ENCODE measurements around the gene RASA3. TPM values are rescaled to one million over a fixed set of nuclear protein-coding genes. Genes with fewer than 3 reads are reported as not detected.

The RASA3 gene
- total and polyA plus RNA-seq, 7 donors = 4.2 to 22.4 (median 16.9) TPM

DNA sequence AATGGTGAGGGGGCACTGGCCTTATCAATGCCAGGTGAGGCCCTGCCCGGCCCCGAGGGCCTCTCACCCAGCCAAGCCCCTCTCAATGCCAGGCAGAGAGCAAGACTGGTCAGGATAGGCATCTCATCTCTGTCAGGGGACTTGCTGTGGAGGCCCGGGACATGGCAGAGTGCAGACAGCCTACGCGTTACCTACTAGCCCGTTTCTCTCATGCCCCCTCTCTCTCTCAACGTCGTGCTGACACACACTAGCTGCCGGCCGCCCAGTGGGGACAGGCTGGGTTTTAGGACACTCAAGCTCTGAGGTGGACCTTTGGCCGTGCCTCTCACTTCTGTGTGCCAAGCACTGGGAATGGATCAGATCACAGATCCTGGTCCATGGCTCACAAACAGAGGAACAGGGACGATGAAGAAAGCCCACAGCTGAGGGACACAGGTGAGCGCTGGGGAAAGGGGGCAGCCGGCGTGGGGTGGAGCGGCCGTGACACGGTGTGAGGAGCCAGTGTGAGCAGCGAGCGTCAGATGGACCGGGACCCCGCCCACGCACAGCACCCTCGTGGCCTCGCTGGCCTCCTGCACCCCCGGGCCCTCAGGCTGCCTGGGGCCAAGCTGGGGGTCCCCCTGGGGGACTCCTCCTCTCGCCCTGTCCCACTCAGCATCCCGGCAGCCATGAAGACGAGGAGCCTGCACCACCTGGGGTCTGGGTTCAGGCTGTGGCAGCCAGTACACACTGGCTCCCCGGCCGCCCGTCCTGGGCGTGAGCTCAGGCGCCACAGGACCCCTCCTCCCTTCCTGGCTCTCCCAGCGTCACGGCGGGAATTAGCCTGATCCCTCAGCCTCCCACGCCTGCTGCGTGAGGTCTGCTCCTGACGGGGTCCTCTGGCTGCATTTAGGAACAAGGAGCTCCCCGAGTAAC is 81.6 kb downstream of the RASA3 start:
- no peak for DNase-seq

DNA sequence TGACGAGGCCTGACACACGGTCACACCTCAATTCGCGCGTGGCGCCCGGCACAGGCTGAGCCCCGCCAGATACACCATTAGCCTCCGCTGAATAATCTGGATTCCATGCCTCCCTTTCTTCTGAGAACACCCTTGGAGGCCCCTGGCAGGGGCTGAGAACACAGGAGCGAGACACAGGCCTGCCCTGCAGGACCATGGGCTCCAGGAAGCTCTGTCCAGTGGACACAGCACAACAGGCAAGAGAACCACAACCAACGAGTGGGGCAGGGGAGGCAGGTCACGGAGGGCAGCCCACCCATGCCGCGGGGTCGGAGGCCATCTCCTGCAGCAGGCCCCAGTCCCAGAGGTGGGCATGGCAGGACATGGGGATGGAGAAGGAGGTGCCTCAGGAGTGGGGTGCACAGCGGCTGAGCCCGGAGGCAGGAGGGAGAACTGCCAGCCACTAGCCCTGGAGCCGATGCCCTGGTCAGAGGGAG is 82.8 kb downstream of the RASA3 start:
- Histone ChIP-seq H3K36me3 (peaks cover 0 to 23% (median 4%) of the 10 kb centered on the region in 4 donors), H3K4me3 (no peak overlapping the region), H3K4me1 (peaks cover 0 to 7% (median 0%) of the 10 kb centered on the region in 4 donors), H3K9me3 (no peaks in the 10 kb centered on the region), H3K27me3 (no peaks in the 10 kb centered on the region), H3K27ac (no peak overlapping the region)
- 79 to 94% methylated on average over 18 of the region's 18 CpGs for WGBS, 2 donors
- DNase-seq = no peak
- TF ChIP-seq, protein P1, sequence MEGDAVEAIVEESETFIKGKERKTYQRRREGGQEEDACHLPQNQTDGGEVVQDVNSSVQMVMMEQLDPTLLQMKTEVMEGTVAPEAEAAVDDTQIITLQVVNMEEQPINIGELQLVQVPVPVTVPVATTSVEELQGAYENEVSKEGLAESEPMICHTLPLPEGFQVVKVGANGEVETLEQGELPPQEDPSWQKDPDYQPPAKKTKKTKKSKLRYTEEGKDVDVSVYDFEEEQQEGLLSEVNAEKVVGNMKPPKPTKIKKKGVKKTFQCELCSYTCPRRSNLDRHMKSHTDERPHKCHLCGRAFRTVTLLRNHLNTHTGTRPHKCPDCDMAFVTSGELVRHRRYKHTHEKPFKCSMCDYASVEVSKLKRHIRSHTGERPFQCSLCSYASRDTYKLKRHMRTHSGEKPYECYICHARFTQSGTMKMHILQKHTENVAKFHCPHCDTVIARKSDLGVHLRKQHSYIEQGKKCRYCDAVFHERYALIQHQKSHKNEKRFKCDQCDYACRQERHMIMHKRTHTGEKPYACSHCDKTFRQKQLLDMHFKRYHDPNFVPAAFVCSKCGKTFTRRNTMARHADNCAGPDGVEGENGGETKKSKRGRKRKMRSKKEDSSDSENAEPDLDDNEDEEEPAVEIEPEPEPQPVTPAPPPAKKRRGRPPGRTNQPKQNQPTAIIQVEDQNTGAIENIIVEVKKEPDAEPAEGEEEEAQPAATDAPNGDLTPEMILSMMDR (IDR thresholded peaks at IDR 0.05) = no peak
- TF ChIP-seq EP300 (IDR thresholded peaks at IDR 0.05) (no peak), POLR2A (IDR thresholded peaks at IDR 0.05) (no peak), POLR2AphosphoS5 (IDR thresholded peaks at IDR 0.05) (no peak)
- intact Hi-C loops (cut with DNase I) = no loop called here

More for the DNA sequence above, 81.6 kb downstream of the RASA3 start:
- no peaks in the 10 kb centered on the region for H3K27me3 ChIP-seq
- H3K36me3 ChIP-seq = peaks cover 0 to 23% (median 4%) of the 10 kb centered on the region in 4 donors
- no peak overlapping the region for H3K27ac ChIP-seq
- H3K4me1 ChIP-seq = peaks cover 0 to 11% (median 0%) of the 10 kb centered on the region in 4 donors
- TF ChIP-seq, protein P1 (IDR thresholded peaks at IDR 0.05) = no peak
- TF ChIP-seq POLR2AphosphoS5 (IDR thresholded peaks at IDR 0.05) (no peak), POLR2A (IDR thresholded peaks at IDR 0.05) (no peak), EP300 (IDR thresholded peaks at IDR 0.05) (no peak)
- intact Hi-C loops (cut with DNase I) = no loop called here
- no peak overlapping the region for H3K4me3 ChIP-seq
- WGBS, 2 donors = 94 to 96% methylated on average over 40 of the region's 41 CpGs
- no peaks in the 10 kb centered on the region for H3K9me3 ChIP-seq

DNA sequence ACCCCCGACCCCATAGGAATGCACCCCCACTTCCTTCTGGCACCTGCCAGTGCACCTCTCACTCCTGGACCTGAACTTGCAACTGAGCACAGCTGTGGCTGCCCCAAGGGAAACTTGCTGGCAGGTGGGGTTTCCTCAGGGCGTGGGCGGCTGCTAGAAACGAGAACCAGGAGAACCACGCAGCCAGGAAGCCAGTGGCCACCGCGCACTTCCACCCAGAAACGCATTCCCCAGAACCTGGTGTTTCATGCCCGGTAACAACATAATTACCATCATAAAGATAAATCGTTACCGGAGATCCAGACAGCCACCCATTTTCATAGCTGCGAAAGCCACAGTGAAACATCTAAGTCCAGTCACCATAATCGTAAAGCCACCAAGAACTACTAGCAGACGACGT is 83.4 kb downstream of the RASA3 start:
- H3K4me3 ChIP-seq = no peak overlapping the region
- intact Hi-C loops (cut with DNase I) = no loop called here
- H3K27ac ChIP-seq = no peak overlapping the region
- H3K36me3 ChIP-seq = peaks cover 0 to 23% (median 4%) of the 10 kb centered on the region in 4 donors
- no peak for DNase-seq
- H3K9me3 ChIP-seq = no peaks in the 10 kb centered on the region
- H3K27me3 ChIP-seq = no peaks in the 10 kb centered on the region
- WGBS, 2 donors = 11 to 28% methylated on average over 15 of the region's 15 CpGs
- TF ChIP-seq POLR2A (IDR thresholded peaks at IDR 0.05) (no peak), EP300 (IDR thresholded peaks at IDR 0.05) (no peak), POLR2AphosphoS5 (IDR thresholded peaks at IDR 0.05) (no peak)
- TF ChIP-seq, protein P1 (IDR thresholded peaks at IDR 0.05) = no peak
- H3K4me1 ChIP-seq = peaks cover 0 to 7% (median 0%) of the 10 kb centered on the region in 4 donors

DNA sequence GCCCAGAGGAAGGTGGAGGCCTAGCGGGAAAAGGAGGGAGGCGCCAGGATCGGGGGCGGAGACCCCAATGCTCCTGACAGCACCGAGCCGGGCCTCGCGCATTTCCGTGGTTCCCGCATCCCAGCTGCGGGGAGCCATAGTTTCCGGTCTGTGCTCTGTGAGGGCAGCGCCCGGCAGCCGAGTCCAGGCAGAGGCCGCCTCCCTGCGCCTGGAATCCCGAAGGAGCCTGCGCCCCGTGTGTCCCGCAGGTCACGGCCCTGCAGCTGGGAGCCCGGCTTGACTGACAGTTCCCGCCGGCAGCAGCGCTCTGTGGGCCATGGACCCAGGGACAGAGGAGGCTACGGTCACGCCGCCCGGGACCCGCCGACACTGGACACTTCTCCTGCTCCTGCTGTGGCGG is 84.0 kb downstream of the RASA3 start:
- DNase-seq = no peak
- Histone ChIP-seq H3K27me3 (no peaks in the 10 kb centered on the region), H3K9me3 (no peaks in the 10 kb centered on the region), H3K27ac (no peak overlapping the region), H3K4me1 (peaks cover 0 to 7% (median 0%) of the 10 kb centered on the region in 4 donors), H3K4me3 (no peak overlapping the region), H3K36me3 (peaks cover 0 to 23% (median 4%) of the 10 kb centered on the region in 4 donors)
- TF ChIP-seq EP300 (IDR thresholded peaks at IDR 0.05) (no peak), POLR2AphosphoS5 (IDR thresholded peaks at IDR 0.05) (no peak), POLR2A (IDR thresholded peaks at IDR 0.05) (no peak)
- TF ChIP-seq, protein P1 (IDR thresholded peaks at IDR 0.05) = no peak
- WGBS, 2 donors = 61 to 87% methylated on average over 33 of the region's 33 CpGs
- intact Hi-C loops (cut with DNase I) = no loop called here

All from sigmoid colon (tissue), 7 donors.